Measurements from ENCODE around the gene NAA35.
A peak's percentile ranks its signal among the peaks of the same experiment; 100 is the strongest.
"Not testable (repeated sequence)": the region's sequence is repeated elsewhere in the genome, so short reads cannot be mapped to it uniquely, and the experiment has no call there.

Gene NAA35

GRCh38 chr9:85940832-85941621, at the start of gene NAA35:
Gene NAA35, plus strand, starts transcription at chr9:85941146. Its CDS starts 1,014 bp downstream, at chr9:85942160.
- in situ Hi-C loops (cut with HindIII; ENCODE audit: low pct_ligation_motif_present, low pct_unique_long_range_greater_than_20kb, low sequenced_read_pairs), result no loop called here
- peak; percentile 97 for DNase-seq

GRCh38 chr9:85892401-85892800, 48.5 kb upstream of the NAA35 start:
- in situ Hi-C loops (cut with HindIII; ENCODE audit: low pct_ligation_motif_present, low pct_unique_long_range_greater_than_20kb, low sequenced_read_pairs), result no loop called here
- no peak for DNase-seq

- in situ Hi-C loops (cut with HindIII; ENCODE audit: low pct_ligation_motif_present, low pct_unique_long_range_greater_than_20kb, low sequenced_read_pairs), result no loop called here
- DNase-seq, result no peak
Measured at GRCh38 chr9:85895685-85896084, 45.3 kb upstream of the NAA35 start.

GRCh38 chr9:85897848-85898247, 43.1 kb upstream of the NAA35 start:
- DNase-seq, result no peak
- in situ Hi-C loops (cut with HindIII; ENCODE audit: low pct_ligation_motif_present, low pct_unique_long_range_greater_than_20kb, low sequenced_read_pairs), result no loop called here

GRCh38 chr9:85898332-85898731, 42.6 kb upstream of the NAA35 start:
- in situ Hi-C loops (cut with HindIII; ENCODE audit: low pct_ligation_motif_present, low pct_unique_long_range_greater_than_20kb, low sequenced_read_pairs), result no loop called here

GRCh38 chr9:85899388-85899787, 41.6 kb upstream of the NAA35 start:
- in situ Hi-C loops (cut with HindIII; ENCODE audit: low pct_ligation_motif_present, low pct_unique_long_range_greater_than_20kb, low sequenced_read_pairs), result no loop called here
- DNase-seq, result no peak

More at GRCh38 chr9:85898332-85898731, 42.6 kb upstream of the NAA35 start:
- DNase-seq, result no peak

- DNase-seq, result peak; percentile 30
- in situ Hi-C loops (cut with HindIII; ENCODE audit: low pct_ligation_motif_present, low pct_unique_long_range_greater_than_20kb, low sequenced_read_pairs), result no loop called here
Measured at GRCh38 chr9:85900504-85901201, 40.3 kb upstream of the NAA35 start.

- DNase-seq, result no peak
- in situ Hi-C loops (cut with HindIII; ENCODE audit: low pct_ligation_motif_present, low pct_unique_long_range_greater_than_20kb, low sequenced_read_pairs), result no loop called here
Measured at GRCh38 chr9:85904975-85905374, 36.0 kb upstream of the NAA35 start.

GRCh38 chr9:85905957-85906356, 35.0 kb upstream of the NAA35 start:
- DNase-seq, result no peak
- in situ Hi-C loops (cut with HindIII; ENCODE audit: low pct_ligation_motif_present, low pct_unique_long_range_greater_than_20kb, low sequenced_read_pairs), result no loop called here

- in situ Hi-C loops (cut with HindIII; ENCODE audit: low pct_ligation_motif_present, low pct_unique_long_range_greater_than_20kb, low sequenced_read_pairs), result no loop called here
- DNase-seq, result no peak
Measured at GRCh38 chr9:85909390-85909789, 31.6 kb upstream of the NAA35 start.

GRCh38 chr9:85914108-85914507, 26.8 kb upstream of the NAA35 start:
- in situ Hi-C loops (cut with HindIII; ENCODE audit: low pct_ligation_motif_present, low pct_unique_long_range_greater_than_20kb, low sequenced_read_pairs), result no loop called here
- DNase-seq, result no peak

GRCh38 chr9:85917756-85918155, 23.2 kb upstream of the NAA35 start:
- in situ Hi-C loops (cut with HindIII; ENCODE audit: low pct_ligation_motif_present, low pct_unique_long_range_greater_than_20kb, low sequenced_read_pairs), result no loop called here

GRCh38 chr9:85925493-85925892, 15.5 kb upstream of the NAA35 start:
- DNase-seq, result no peak
- in situ Hi-C loops (cut with HindIII; ENCODE audit: low pct_ligation_motif_present, low pct_unique_long_range_greater_than_20kb, low sequenced_read_pairs), result no loop called here

More at GRCh38 chr9:85917756-85918155, 23.2 kb upstream of the NAA35 start:
- DNase-seq, result no peak

- in situ Hi-C loops (cut with HindIII; ENCODE audit: low pct_ligation_motif_present, low pct_unique_long_range_greater_than_20kb, low sequenced_read_pairs), result no loop called here
- DNase-seq, result no peak
Measured at GRCh38 chr9:85927076-85927475, 13.9 kb upstream of the NAA35 start.

GRCh38 chr9:85931495-85931894, 9.5 kb upstream of the NAA35 start:
- no peak for DNase-seq

GRCh38 chr9:85935950-85936349, 5.0 kb upstream of the NAA35 start:
- DNase-seq; in situ Hi-C loops (cut with HindIII; ENCODE audit: low pct_ligation_motif_present, low pct_unique_long_range_greater_than_20kb, low sequenced_read_pairs): not testable (repeated sequence)

More at GRCh38 chr9:85931495-85931894, 9.5 kb upstream of the NAA35 start:
- in situ Hi-C loops (cut with HindIII; ENCODE audit: low pct_ligation_motif_present, low pct_unique_long_range_greater_than_20kb, low sequenced_read_pairs), result no loop called here

- DNase-seq, result peak; percentile 4
- in situ Hi-C loops (cut with HindIII; ENCODE audit: low pct_ligation_motif_present, low pct_unique_long_range_greater_than_20kb, low sequenced_read_pairs), result no loop called here
Measured at GRCh38 chr9:85940275-85940831, 593 bp upstream of the NAA35 start.

GRCh38 chr9:85941622-85941940, 635 bp downstream of the NAA35 start:
- DNase-seq, result no peak
- in situ Hi-C loops (cut with HindIII; ENCODE audit: low pct_ligation_motif_present, low pct_unique_long_range_greater_than_20kb, low sequenced_read_pairs), result no loop called here

- in situ Hi-C loops (cut with HindIII; ENCODE audit: low pct_ligation_motif_present, low pct_unique_long_range_greater_than_20kb, low sequenced_read_pairs), result no loop called here
- no peak for DNase-seq
Measured at GRCh38 chr9:85941966-85942912, 1.3 kb downstream of the NAA35 start.
